HG03159 (cell line): Measurements from ENCODE around the gene PRSS1.
"Not testable (repeated sequence)": the region's sequence is repeated elsewhere in the genome, so short reads cannot be mapped to it uniquely, and the experiment has no call there.

ENCODE experiments used
- ATAC-seq: cut with Tn5 transposase; IDR thresholded peaks from one replicate; pipeline ENCODE4 v1.9.1; 2021; ENCODE audit warnings: mild to moderate bottlenecking, moderate library complexity; ENCODE audit not compliant: unreplicated experiment

The PRSS1 gene

GRCh38 chr7:142772051-142772450 lies 22.8 kb downstream of the PRSS1 start:
- ATAC-seq = no peak

GRCh38 chr7:142772673-142773072 lies 23.4 kb downstream of the PRSS1 start:
- no peak for ATAC-seq

- ATAC-seq = no peak
Measured at GRCh38 chr7:142773230-142773629, 24.0 kb downstream of the PRSS1 start.

- no peak for ATAC-seq
Measured at GRCh38 chr7:142773937-142774744, 24.9 kb downstream of the PRSS1 start.

GRCh38 chr7:142774826-142775225 lies 25.6 kb downstream of the PRSS1 start:
- ATAC-seq = no peak

GRCh38 chr7:142775351-142776115 lies 26.3 kb downstream of the PRSS1 start:
- not testable (repeated sequence) for ATAC-seq

GRCh38 chr7:142776206-142776844 lies 27.1 kb downstream of the PRSS1 start:
- no peak for ATAC-seq

GRCh38 chr7:142776845-142777225 lies 27.6 kb downstream of the PRSS1 start:
- ATAC-seq = not testable (repeated sequence)

- no peak for ATAC-seq
Measured at GRCh38 chr7:142777318-142777717, 28.0 kb downstream of the PRSS1 start.

- peak; percentile 92 for ATAC-seq
Measured at GRCh38 chr7:142782922-142783900, 33.9 kb downstream of the PRSS1 start.

- no peak for ATAC-seq
Measured at GRCh38 chr7:142784096-142784495, 34.8 kb downstream of the PRSS1 start.

- ATAC-seq = no peak
Measured at GRCh38 chr7:142784716-142785115, 35.4 kb downstream of the PRSS1 start.

GRCh38 chr7:142785841-142786250 lies 36.6 kb downstream of the PRSS1 start:
- ATAC-seq = no peak

- ATAC-seq = no peak
Measured at GRCh38 chr7:142787034-142787768, 37.9 kb downstream of the PRSS1 start.

- no peak for ATAC-seq
Measured at GRCh38 chr7:142787783-142788182, 38.5 kb downstream of the PRSS1 start.

GRCh38 chr7:142788303-142789289 lies 39.3 kb downstream of the PRSS1 start:
- no peak for ATAC-seq

GRCh38 chr7:142789441-142789840 lies 40.2 kb downstream of the PRSS1 start:
- ATAC-seq = no peak

- ATAC-seq = no peak
Measured at GRCh38 chr7:142790056-142790455, 40.8 kb downstream of the PRSS1 start.

GRCh38 chr7:142790555-142790954 lies 41.3 kb downstream of the PRSS1 start:
- ATAC-seq = no peak
